Keratinocyte (primary cell): Measurements from ENCODE around the gene ZFYVE1. TPM values are rescaled to one million over a fixed set of nuclear protein-coding genes. Genes with fewer than 3 reads are reported as not detected.

Experiments
- DNase-seq: peaks from one replicate; pipeline ENCODE4 v3.0.0-alpha.2; 2011; ENCODE audit warnings: low read depth, missing footprints, low spot score
- FAIRE-seq: peaks from 2 replicates; lab custom pipeline; 2011; peaks lifted over from hg19 to GRCh38; lab: Jason Lieb, UNC
- H2AFZ ChIP-seq: 2 replicates; pipeline ENCODE4 v1.6.0; 2012; ENCODE audit warnings: low read length, control low read depth, inconsistent platforms; ENCODE audit not compliant: control insufficient read depth
- H3K27ac ChIP-seq: 2 replicates; pipeline ENCODE4 v1.5.1; 2011; ENCODE audit warnings: low read length; ENCODE audit not compliant: control insufficient read depth, insufficient read depth
- H3K27me3 ChIP-seq: 3 replicates; pipeline ENCODE4 v1.6.0; 2011; ENCODE audit warnings: low read length; ENCODE audit not compliant: control insufficient read depth, insufficient read depth; ENCODE audit errors: extremely low read depth
- H3K36me3 ChIP-seq, 2 experiments: 2 replicates in 1 of 2; 3 replicates in 1 of 2; pipeline ENCODE4 v1.5.1; 2011; ENCODE audit warnings: low read length in 2 of 2, mild to moderate bottlenecking in 1 of 2; ENCODE audit not compliant: control insufficient read depth in 2 of 2, insufficient read depth in 2 of 2; ENCODE audit errors: extremely low read depth in 1 of 2
- H3K4me1 ChIP-seq: 3 replicates; pipeline ENCODE4 v1.5.1; 2011; ENCODE audit warnings: low read length; ENCODE audit not compliant: control insufficient read depth, insufficient read depth; ENCODE audit errors: extremely low read depth
- H3K4me2 ChIP-seq: 3 replicates; pipeline ENCODE4 v1.6.0; 2011; ENCODE audit warnings: low read depth, low read length; ENCODE audit not compliant: control insufficient read depth, insufficient read depth; ENCODE audit errors: extremely low read depth
- H3K4me3 ChIP-seq, 3 experiments: fragments of 200-600 bp in 1 of 3; sonication (generic) in 1 of 3; 2 replicates in 2 of 3; 3 replicates in 1 of 3; pipeline ENCODE4 v1.5.1; 2011 to 2016; ENCODE audit warnings: low read length in 3 of 3, mild to moderate bottlenecking in 3 of 3, control low read depth in 2 of 3, inconsistent platforms in 1 of 3, low read depth in 1 of 3, mixed read lengths in 1 of 3, mixed run types in 1 of 3, moderate library complexity in 1 of 3; ENCODE audit not compliant: control insufficient read depth in 2 of 3, insufficient read depth in 2 of 3; ENCODE audit errors: extremely low read depth in 1 of 3
- H3K79me2 ChIP-seq: 2 replicates; pipeline ENCODE4 v1.6.0; 2012; ENCODE audit warnings: low read length; ENCODE audit not compliant: control insufficient read depth, insufficient read depth
- H3K9ac ChIP-seq: 3 replicates; pipeline ENCODE4 v1.6.0; 2011; ENCODE audit warnings: low read length; ENCODE audit not compliant: control insufficient read depth, insufficient read depth; ENCODE audit errors: extremely low read depth
- H3K9me1 ChIP-seq: 3 replicates; pipeline ENCODE4 v1.6.0; 2011; ENCODE audit warnings: low read length; ENCODE audit not compliant: control insufficient read depth, insufficient read depth; ENCODE audit errors: extremely low read depth
- H3K9me3 ChIP-seq: 2 replicates; pipeline ENCODE4 v1.5.1; 2012; ENCODE audit warnings: low read depth, low read length; ENCODE audit not compliant: control insufficient read depth
- H4K20me1 ChIP-seq: 3 replicates; pipeline ENCODE4 v1.6.0; 2011; ENCODE audit warnings: low read length; ENCODE audit not compliant: control insufficient read depth, insufficient read depth; ENCODE audit errors: extremely low read depth
- EZH2 ChIP-seq: IDR thresholded peaks from one replicate; pipeline ENCODE4 v1.6.1; 2012; ENCODE audit warnings: inconsistent platforms, mild to moderate bottlenecking, low read length, moderate library complexity
- dilution Hi-C: fragments of 300-500 bp; cut with MboI; formaldehyde crosslinking; loops from one replicate; pipeline ENCODE4 v1.7.0; 2020; ENCODE audit warnings: low sequenced_read_pairs; ENCODE audit not compliant: extremely low pct_ligation_motif_present
- polyA minus RNA-seq, 3 experiments: library from RNA; depleted of rRNA, polyadenylated mRNA; stranded (reverse); fragments of >200 nt; gene quantifications; 1 replicate in 1 of 3; 2 replicates in 1 of 3; 3 replicates in 1 of 3; pipeline ENCODE4 v1.2.3, GENCODE V29; 2011
- polyA plus RNA-seq, 5 experiments: library from polyadenylated mRNA; depleted of rRNA in 3 of 5; stranded (reverse) in 3 of 5; stranded (forward) in 1 of 5; unstranded in 1 of 5; fragments of >200 nt; gene quantifications; 1 replicate in 1 of 5; 2 replicates in 3 of 5; 3 replicates in 1 of 5; pipeline versions ENCODE4 v1.2.1 to v1.2.3, GENCODE V29; 2011 to 2012; ENCODE audit warnings: missing spikeins in 2 of 5, low read depth in 1 of 5, low replicate concordance in 1 of 5
- TF ChIP-seq, protein P1 (sequence below), 3 experiments: IDR thresholded peaks in 1 of 3; conservative IDR thresholded peaks in 1 of 3; optimal IDR thresholded peaks in 1 of 3; 2 replicates in 2 of 3; 3 replicates in 1 of 3; pipeline versions ENCODE3 to v1.5.1; 2011; ENCODE audit warnings: low read length in 3 of 3, mild to moderate bottlenecking in 3 of 3, moderate library complexity in 2 of 3, control low read depth in 1 of 3, inconsistent platforms in 1 of 3; ENCODE audit not compliant: insufficient read depth in 2 of 3; ENCODE audit errors: extremely low read depth in 1 of 3

Gene ZFYVE1, protein sequence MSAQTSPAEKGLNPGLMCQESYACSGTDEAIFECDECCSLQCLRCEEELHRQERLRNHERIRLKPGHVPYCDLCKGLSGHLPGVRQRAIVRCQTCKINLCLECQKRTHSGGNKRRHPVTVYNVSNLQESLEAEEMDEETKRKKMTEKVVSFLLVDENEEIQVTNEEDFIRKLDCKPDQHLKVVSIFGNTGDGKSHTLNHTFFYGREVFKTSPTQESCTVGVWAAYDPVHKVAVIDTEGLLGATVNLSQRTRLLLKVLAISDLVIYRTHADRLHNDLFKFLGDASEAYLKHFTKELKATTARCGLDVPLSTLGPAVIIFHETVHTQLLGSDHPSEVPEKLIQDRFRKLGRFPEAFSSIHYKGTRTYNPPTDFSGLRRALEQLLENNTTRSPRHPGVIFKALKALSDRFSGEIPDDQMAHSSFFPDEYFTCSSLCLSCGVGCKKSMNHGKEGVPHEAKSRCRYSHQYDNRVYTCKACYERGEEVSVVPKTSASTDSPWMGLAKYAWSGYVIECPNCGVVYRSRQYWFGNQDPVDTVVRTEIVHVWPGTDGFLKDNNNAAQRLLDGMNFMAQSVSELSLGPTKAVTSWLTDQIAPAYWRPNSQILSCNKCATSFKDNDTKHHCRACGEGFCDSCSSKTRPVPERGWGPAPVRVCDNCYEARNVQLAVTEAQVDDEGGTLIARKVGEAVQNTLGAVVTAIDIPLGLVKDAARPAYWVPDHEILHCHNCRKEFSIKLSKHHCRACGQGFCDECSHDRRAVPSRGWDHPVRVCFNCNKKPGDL
- 10.6 to 16.6 TPM (median 10.8 TPM) in 3 replicates for polyA plus RNA-seq
- 15.2 TPM for polyA plus RNA-seq (2011; ENCODE audit: low read depth)
- 10.1 and 11.4 TPM in 2 replicates for polyA plus RNA-seq (2011; cell fraction: cytosol; rRNA removed)
- polyA plus RNA-seq (2011; cell fraction: nucleus; rRNA removed): 27.6 and 33.7 TPM in 2 replicates
- polyA plus RNA-seq (2012; ENCODE audit: low replicate concordance): 10.1 and 19.1 TPM in 2 replicates
- 25.5 to 40.6 TPM (median 26.0 TPM) in 3 replicates for polyA minus RNA-seq
- polyA minus RNA-seq (2011; cell fraction: cytosol; rRNA and poly(A)+ RNA removed): 14.6 TPM
- 23.6 and 36.6 TPM in 2 replicates for polyA minus RNA-seq (2011; cell fraction: nucleus; rRNA and poly(A)+ RNA removed)

DNA sequence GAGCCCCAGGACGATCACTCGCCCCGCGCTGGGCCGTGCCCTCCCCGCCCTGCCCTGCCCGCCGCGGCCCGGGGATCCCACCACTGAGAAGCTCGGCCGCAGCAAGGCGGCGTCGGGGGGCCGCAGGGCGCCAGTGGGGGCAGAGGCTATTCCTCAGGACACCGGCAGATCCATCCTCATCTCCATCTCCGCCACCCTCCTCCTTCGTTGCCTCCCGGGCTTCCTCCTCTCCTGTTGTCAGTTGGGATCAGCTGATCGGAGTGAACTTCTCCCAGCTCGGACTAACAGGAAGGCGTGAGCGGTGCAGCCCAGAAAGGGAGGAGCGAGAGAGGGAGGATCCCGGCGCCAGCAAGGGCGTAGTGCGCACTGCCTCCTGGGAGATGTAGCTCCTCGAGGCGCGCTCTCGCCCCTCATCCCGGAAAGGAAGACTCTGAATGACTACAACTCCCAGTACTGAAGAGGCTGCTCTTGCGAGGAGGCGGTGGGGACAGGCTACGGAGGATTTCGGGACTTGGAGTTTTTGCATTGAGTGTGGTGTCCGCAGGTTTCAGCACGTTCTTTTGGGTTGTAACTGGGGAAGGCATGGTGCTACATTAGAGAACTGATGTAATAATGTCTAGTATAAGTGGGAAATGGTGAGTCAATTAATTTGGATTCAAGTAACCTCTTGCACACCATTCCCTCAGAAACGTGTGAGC lies at the start of gene ZFYVE1:
TSS of gene ZFYVE1 (minus strand) at position 262 of the 698 bp plus-strand sequence. CDS start 2,598 bp downstream, outside the sequence.
- FAIRE-seq (peak; percentile 92), DNase-seq (peak; percentile 90)
- Histone ChIP-seq H4K20me1 (no peaks in the 10 kb centered on the region), H3K9me1 (no peaks in the 10 kb centered on the region), H3K4me1 (peaks cover 13% of the 10 kb centered on the region), H3K4me2 (peak within 1 kb of the TSS; percentile 93), H3K9me3 (no peaks in the 10 kb centered on the region), H2AFZ (peak within 1 kb of the TSS; percentile 94), H3K27me3 (no peaks in the 10 kb centered on the region), H3K36me3 (peaks cover 5 to 9% of the 10 kb centered on the region in 2 experiments), H3K4me3 (peak within 1 kb of the TSS; percentile 59 to 70 (median 64)), H3K9ac (peak within 1 kb of the TSS; percentile 74), H3K27ac (peak within 1 kb of the TSS; percentile 90), H3K79me2 (peaks cover 27% of the 10 kb centered on the region)
- TF ChIP-seq, protein P1, sequence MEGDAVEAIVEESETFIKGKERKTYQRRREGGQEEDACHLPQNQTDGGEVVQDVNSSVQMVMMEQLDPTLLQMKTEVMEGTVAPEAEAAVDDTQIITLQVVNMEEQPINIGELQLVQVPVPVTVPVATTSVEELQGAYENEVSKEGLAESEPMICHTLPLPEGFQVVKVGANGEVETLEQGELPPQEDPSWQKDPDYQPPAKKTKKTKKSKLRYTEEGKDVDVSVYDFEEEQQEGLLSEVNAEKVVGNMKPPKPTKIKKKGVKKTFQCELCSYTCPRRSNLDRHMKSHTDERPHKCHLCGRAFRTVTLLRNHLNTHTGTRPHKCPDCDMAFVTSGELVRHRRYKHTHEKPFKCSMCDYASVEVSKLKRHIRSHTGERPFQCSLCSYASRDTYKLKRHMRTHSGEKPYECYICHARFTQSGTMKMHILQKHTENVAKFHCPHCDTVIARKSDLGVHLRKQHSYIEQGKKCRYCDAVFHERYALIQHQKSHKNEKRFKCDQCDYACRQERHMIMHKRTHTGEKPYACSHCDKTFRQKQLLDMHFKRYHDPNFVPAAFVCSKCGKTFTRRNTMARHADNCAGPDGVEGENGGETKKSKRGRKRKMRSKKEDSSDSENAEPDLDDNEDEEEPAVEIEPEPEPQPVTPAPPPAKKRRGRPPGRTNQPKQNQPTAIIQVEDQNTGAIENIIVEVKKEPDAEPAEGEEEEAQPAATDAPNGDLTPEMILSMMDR (optimal IDR thresholded peaks at IDR 0.05 in 1 of 3, IDR thresholded peaks at IDR 0.05 in 1 of 3, conservative IDR thresholded peaks at IDR 0.05 in 1 of 3; ENCODE audit: extremely low read depth in 1 of 3, insufficient read depth in 2 of 3, low read length in 3 of 3): no peak
- no peak for TF ChIP-seq EZH2
- dilution Hi-C loops: no loop called here

DNA sequence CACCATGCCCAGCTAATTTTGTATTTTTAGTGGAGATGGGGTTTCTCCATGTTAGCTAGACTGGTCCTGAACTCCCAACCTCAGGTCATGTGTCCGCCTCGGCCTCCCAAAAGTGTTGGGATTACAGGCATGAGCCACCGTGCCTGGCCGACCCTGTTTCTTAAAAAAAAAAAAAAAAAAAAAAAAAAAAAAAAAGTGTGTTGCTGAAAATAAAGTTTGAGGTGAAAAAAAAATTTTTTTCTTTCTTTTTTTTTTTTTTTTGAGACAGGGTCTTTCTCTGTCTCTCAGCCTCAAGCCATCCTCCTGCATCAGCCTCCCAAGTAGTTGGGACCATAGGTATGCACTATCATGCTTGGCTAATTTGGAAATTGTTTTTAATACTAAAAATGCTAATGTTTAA lies 42.7 kb upstream of the ZFYVE1 start:
- no peak overlapping the region for H3K4me2 ChIP-seq
- peaks cover 6 to 13% of the 10 kb centered on the region in 2 experiments for H3K36me3 ChIP-seq
- H3K27ac ChIP-seq: no peak overlapping the region
- no peaks in the 10 kb centered on the region for H3K4me1 ChIP-seq
- DNase-seq (no peak), FAIRE-seq (no peak)
- peaks cover 10% of the 10 kb centered on the region for H4K20me1 ChIP-seq
- H2AFZ ChIP-seq: no peak overlapping the region
- no peak overlapping the region for H3K4me3 ChIP-seq
- dilution Hi-C loops: no loop called here
- H3K9me1 ChIP-seq: no peaks in the 10 kb centered on the region
- H3K9me3 ChIP-seq: no peaks in the 10 kb centered on the region
- H3K27me3 ChIP-seq: no peaks in the 10 kb centered on the region
- peaks cover 97% of the 10 kb centered on the region for H3K79me2 ChIP-seq
- no peak overlapping the region for H3K9ac ChIP-seq
- no peak for TF ChIP-seq EZH2
- TF ChIP-seq, protein P1 (optimal IDR thresholded peaks at IDR 0.05 in 1 of 3, IDR thresholded peaks at IDR 0.05 in 1 of 3, conservative IDR thresholded peaks at IDR 0.05 in 1 of 3; ENCODE audit: extremely low read depth in 1 of 3, insufficient read depth in 2 of 3, low read length in 3 of 3): no peak
